Mucosa of rectum (tissue), 2 donors: ENCODE data around the gene PIGO.
A peak's percentile ranks its signal among the peaks of the same experiment; 100 is the strongest.

Experiments used
- H3K27ac ChIP-seq, 2 donors: one replicate each; pipeline ENCODE4 v1.7.0; 2013; ENCODE audit warnings: inconsistent platforms in 2 of 2, low read depth in 2 of 2, low read length in 2 of 2
- H3K27me3 ChIP-seq, 2 donors: one replicate each; pipeline ENCODE4 v1.7.0; 2013; ENCODE audit warnings: low read length in 2 of 2; ENCODE audit not compliant: control insufficient read depth in 2 of 2, insufficient read depth in 2 of 2
- H3K36me3 ChIP-seq, 2 donors: one replicate each; pipeline ENCODE4 v1.7.0; 2013; ENCODE audit warnings: low read length in 2 of 2; ENCODE audit not compliant: control insufficient read depth in 2 of 2, insufficient read depth in 2 of 2
- H3K4me1 ChIP-seq, 2 donors: one replicate each; pipeline ENCODE4 v1.7.0; 2013; ENCODE audit warnings: low read length in 2 of 2, mild to moderate bottlenecking in 1 of 2; ENCODE audit not compliant: control insufficient read depth in 2 of 2, insufficient read depth in 2 of 2
- H3K4me3 ChIP-seq, 2 donors: one replicate each; pipeline ENCODE4 v1.7.0; 2013; ENCODE audit warnings: low read length in 2 of 2
- H3K9ac ChIP-seq, 2 donors: one replicate each; pipeline ENCODE4 v1.7.0; 2013; ENCODE audit warnings: low read length in 2 of 2, low read depth in 1 of 2, mild to moderate bottlenecking in 1 of 2
- H3K9me3 ChIP-seq, 2 donors: one replicate each; pipeline ENCODE4 v1.7.0; 2013; ENCODE audit warnings: low read length in 2 of 2; ENCODE audit not compliant: control insufficient read depth in 2 of 2
- donor health status: healthy.
- donor health status: Normal muscosa, but diverticular disease.

The PIGO gene

DNA sequence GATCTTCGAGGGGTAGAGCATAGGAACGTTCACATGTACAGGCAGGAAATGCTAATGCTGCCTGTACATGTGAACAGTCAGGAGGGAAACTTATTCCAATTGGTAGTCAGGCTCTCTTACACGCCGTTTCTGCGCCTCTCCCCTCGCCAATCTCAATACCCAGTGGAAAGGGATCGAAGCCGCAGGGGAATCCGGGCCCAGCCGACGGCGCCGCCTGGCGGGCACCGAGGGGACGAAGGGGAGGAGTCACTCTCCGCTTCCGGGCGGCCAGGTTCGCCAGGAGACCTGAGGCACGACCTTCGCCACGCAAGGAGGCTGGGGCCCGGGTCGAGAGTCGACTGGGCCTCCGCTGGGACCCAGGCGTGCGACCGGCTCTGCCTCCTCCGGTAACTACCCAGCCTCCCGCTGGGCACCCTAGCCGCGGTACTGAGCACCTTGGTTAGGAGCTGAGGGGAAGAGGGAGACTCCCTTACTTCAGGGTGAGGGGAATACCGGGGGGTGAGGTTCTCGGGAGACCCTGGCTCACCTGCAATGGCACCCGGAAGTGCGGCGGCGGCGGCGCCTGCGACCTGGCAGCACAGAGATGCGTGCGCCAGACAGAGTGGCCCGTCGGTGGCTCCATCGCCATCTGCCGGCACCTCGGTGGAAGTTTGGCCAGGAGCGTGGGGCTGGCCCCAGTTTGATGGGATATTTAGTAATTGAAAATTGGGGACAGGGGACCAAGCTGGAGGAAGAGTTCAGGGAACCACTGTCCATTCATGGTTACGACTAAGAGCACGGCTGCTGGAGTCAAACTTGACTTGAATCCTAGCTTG lies at the start of gene PIGO:
Gene PIGO, minus strand, starts transcription at position 557 of the 815 bp plus-strand sequence. CDS start 1,026 bp downstream, outside the sequence.
- no peaks in the 10 kb centered on the region for H3K27me3 ChIP-seq
- H3K4me1 ChIP-seq: peaks cover 4 to 9% of the 10 kb centered on the region in 2 donors
- H3K9me3 ChIP-seq: no peaks in the 10 kb centered on the region
- peak within 1 kb of the TSS; percentile 92 to 95 for H3K4me3 ChIP-seq
- H3K27ac ChIP-seq: peak within 1 kb of the TSS; percentile 98 to 99
- H3K9ac ChIP-seq: peak within 1 kb of the TSS; percentile 95 to 98
- H3K36me3 ChIP-seq: peaks cover 31 to 36% of the 10 kb centered on the region in 2 donors

DNA sequence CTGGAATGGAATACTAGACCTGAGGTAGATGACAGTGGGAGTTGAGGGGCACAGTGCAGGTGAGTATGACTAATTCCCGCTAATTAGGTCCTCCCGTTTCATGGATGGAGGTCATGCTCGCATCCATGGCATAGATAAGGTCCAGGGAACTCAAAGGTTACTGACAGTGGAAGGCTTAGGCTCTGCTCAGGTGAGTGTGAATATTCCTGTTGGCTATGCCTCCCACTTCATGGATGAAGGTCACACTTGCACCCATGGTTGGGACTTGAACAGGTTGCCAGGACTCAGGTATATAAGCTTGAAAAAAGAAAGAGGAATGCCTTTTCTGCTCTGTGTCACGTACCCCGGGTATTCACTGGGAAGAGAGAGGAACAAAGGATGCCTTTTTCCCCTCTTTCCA lies 45.6 kb upstream of the PIGO start:
- Histone ChIP-seq H3K27me3 (no peaks in the 10 kb centered on the region), H3K36me3 (no peaks in the 10 kb centered on the region), H3K27ac (no peak overlapping the region), H3K4me1 (no peaks in the 10 kb centered on the region), H3K9me3 (peaks cover 5 to 12% of the 10 kb centered on the region in 2 donors), H3K4me3 (no peak overlapping the region), H3K9ac (no peak overlapping the region)

GRCh38 chr9:35140093-35140492 lies 43.7 kb upstream of the PIGO start:
- Histone ChIP-seq H3K4me1 (no peaks in the 10 kb centered on the region), H3K4me3 (no peak overlapping the region), H3K9me3 (peaks cover 5 to 12% of the 10 kb centered on the region in 2 donors), H3K36me3 (no peaks in the 10 kb centered on the region), H3K9ac (no peak overlapping the region), H3K27me3 (no peaks in the 10 kb centered on the region), H3K27ac (no peak overlapping the region)

- H3K9ac ChIP-seq: no peak overlapping the region
Measured at GRCh38 chr9:35136866-35137265, 40.5 kb upstream of the PIGO start.

DNA sequence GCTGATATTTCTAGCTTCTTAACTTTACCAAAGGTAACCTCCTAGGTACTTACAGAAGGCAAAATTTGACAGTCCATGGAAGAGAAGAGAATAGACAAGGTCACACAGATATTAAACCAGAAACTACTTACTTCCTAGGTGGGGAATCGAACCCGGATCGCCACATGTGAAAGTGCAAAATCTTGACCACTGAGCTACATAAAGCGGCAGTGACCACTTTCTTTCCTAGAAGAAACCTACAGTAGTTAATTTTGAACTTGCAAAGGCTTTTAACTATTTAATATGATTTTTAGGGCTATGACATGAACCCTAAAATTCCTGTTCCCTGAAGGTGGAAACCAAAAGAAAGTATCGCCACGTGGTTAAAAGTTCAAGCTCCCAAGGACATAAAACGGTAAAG lies 39.6 kb upstream of the PIGO start:
- H3K4me3 ChIP-seq: no peak overlapping the region
- no peak overlapping the region for H3K9ac ChIP-seq
- H3K9me3 ChIP-seq: no peaks in the 10 kb centered on the region
- H3K36me3 ChIP-seq: no peaks in the 10 kb centered on the region
- H3K27me3 ChIP-seq: no peaks in the 10 kb centered on the region
- H3K4me1 ChIP-seq: no peaks in the 10 kb centered on the region
- no peak overlapping the region for H3K27ac ChIP-seq

More at GRCh38 chr9:35136866-35137265, 40.5 kb upstream of the PIGO start:
- no peaks in the 10 kb centered on the region for H3K36me3 ChIP-seq
- no peaks in the 10 kb centered on the region for H3K4me1 ChIP-seq
- H3K27me3 ChIP-seq: no peaks in the 10 kb centered on the region
- peaks cover 2 to 3% of the 10 kb centered on the region in 2 donors for H3K9me3 ChIP-seq
- no peak overlapping the region for H3K27ac ChIP-seq
- H3K4me3 ChIP-seq: no peak overlapping the region

DNA sequence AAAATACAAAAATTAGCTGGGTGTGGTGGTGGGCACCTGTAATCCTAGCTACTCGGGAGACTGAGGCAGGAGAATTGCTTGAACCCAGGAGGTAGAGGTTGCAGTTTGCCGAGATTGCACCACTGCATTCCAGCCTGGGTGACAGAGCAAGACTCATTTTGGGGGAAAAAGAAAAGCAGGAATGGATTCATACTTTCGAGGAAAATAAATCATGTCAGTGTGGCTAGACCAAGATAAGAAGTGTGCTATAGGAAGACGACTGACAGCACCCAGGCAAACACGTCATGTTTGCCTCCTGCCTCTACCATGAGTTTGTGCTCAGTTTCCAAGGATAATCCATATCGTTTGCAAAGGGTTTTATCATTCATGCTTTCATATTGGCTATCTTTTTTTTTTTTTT lies 38.5 kb upstream of the PIGO start:
- Histone ChIP-seq H3K9me3 (no peaks in the 10 kb centered on the region), H3K9ac (no peak overlapping the region), H3K27ac (no peak overlapping the region), H3K27me3 (no peaks in the 10 kb centered on the region), H3K36me3 (no peaks in the 10 kb centered on the region), H3K4me3 (no peak overlapping the region), H3K4me1 (no peaks in the 10 kb centered on the region)

DNA sequence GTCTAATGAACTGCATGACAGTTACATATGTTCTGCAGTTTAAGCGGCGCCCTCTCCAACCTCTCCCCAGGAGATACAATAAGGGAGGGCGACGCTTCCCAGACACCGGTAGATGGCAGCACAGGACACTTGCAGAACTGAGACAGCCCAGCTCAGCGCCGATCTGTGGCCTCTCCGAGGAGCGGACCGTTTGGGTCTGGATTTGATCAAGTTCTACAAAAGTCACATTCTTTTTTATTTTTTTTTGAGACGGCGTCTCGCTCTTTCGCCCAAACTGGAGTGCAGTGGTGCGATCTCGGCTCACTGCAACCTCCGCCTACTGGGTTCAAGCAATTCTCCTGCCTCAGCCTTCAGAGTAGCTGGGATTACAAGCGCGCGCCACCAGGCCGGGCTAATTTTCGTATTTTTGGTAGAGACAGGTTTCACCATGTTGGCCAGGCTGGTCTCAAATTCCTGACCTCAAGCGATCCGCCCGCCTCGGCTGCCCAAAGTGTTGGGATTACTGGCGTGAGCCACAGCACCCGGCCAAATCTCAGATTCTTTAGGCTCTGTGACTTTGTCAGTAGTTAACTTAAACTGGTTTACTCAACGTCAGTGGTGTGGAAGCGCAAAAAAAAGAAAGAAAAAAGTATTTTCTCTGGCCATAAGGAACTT lies 20.6 kb upstream of the PIGO start:
- Histone ChIP-seq H3K9ac (peak overlapping the region; percentile 70 to 86), H3K4me3 (peak overlapping the region; percentile 85 to 99)

GRCh38 chr9:35116539-35116897 lies 20.1 kb upstream of the PIGO start:
- Histone ChIP-seq H3K4me1 (peaks cover 39 to 41% of the 10 kb centered on the region in 2 donors), H3K27me3 (no peaks in the 10 kb centered on the region), H3K4me3 (peak overlapping the region; percentile 85 to 99), H3K9ac (peak overlapping the region; percentile 70 to 86), H3K27ac (peak overlapping the region; percentile 96), H3K36me3 (no peaks in the 10 kb centered on the region), H3K9me3 (no peaks in the 10 kb centered on the region)

More for the DNA sequence above, 20.6 kb upstream of the PIGO start:
- Histone ChIP-seq H3K27me3 (no peaks in the 10 kb centered on the region), H3K9me3 (no peaks in the 10 kb centered on the region), H3K4me1 (peaks cover 34 to 37% of the 10 kb centered on the region in 2 donors), H3K36me3 (no peaks in the 10 kb centered on the region), H3K27ac (peak overlapping the region; percentile 96)

DNA sequence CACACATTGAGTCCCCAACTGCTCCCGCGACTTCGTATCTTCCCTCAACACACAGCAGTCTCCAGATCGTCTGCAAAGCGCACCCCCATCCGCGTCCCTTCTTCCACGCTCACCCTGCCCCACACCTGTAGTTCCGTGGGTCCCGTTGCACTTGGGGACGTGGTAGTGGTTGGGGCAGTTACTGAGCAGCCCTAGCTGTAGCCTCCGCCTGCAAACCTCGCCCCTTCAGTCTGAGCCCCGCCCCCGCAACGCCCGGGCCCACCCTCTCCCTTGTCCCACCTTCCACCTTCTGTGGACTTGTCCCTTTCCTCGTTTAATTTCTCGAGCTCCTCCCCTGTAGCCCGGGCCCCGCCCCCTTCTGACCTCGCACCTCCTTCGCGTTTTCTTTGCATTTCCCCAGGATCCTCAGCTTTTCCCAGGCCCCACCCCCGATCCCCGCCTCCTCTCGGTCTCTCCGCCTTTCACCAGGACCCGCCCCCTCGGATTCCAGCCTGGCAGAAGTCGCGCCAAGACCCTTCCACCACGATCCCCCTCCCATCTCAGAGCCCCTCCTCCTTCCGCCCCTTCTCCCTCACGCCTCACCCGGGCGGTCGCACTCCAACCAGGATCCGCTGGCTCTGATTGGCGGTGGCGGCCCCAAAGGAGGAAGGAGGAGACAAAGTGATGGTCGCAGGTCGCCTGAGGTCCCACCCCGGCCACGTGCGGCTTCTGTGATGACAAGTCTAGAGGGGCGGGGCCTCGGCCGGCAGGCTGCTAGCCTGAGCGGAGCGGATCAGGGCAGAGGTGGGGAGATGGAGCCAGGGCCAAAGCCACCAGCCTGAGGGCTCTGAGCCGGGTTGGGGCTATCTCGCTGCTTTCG lies 19.5 kb upstream of the PIGO start, which contains the start of gene ATOSB:
Gene ATOSB, minus strand, starts transcription at position 183 of the 859 bp plus-strand sequence. CDS start 7,588 bp downstream, outside the sequence.
- H3K4me1 ChIP-seq: peaks cover 42 to 45% of the 10 kb centered on the region in 2 donors
- no peaks in the 10 kb centered on the region for H3K9me3 ChIP-seq
- H3K4me3 ChIP-seq: peak within 1 kb of the TSS; percentile 85 to 99
- no peaks in the 10 kb centered on the region for H3K36me3 ChIP-seq
- peak within 1 kb of the TSS; percentile 86 for H3K9ac ChIP-seq
- H3K27ac ChIP-seq: peak within 1 kb of the TSS; percentile 96
- no peaks in the 10 kb centered on the region for H3K27me3 ChIP-seq
